Adrenal gland (tissue), 12 donors: ENCODE data around the gene DDX49. TPM values are rescaled to one million over a fixed set of nuclear protein-coding genes. Genes with fewer than 3 reads are reported as not detected.
"Not testable (repeated sequence)": the region's sequence is repeated elsewhere in the genome, so short reads cannot be mapped to it uniquely, and the experiment has no call there.

Experiments
- DNase-seq, 7 donors: peaks; one replicate each; pipeline ENCODE4 v3.0.0-alpha.2; 2019 to 2020
- H3K27ac ChIP-seq, 5 donors: fragments of 200-600 bp; sonication (generic) in 4 of 5; 1 replicate in 3 of 5; 2 replicates in 2 of 5; pipeline versions ENCODE4 v1.5.1 to v1.8.0; 2016 to 2020; ENCODE audit warnings: mild to moderate bottlenecking in 1 of 5
- H3K27me3 ChIP-seq: fragments of 200-600 bp; 2 replicates; pipeline ENCODE4 v1.8.0; 2021
- H3K36me3 ChIP-seq, 2 donors: fragments of 200-600 bp; replicated peaks in 1 of 2; 1 replicate in 1 of 2; 2 replicates in 1 of 2; pipeline versions ENCODE4 v1.5.1 to v1.8.0; 2018 to 2022
- H3K4me1 ChIP-seq, 2 donors: fragments of 200-600 bp; replicated peaks in 1 of 2; 1 replicate in 1 of 2; 2 replicates in 1 of 2; pipeline versions ENCODE4 v1.5.1 to v1.8.0; 2018 to 2021
- H3K4me3 ChIP-seq, 4 donors: fragments of 200-600 bp; sonication (generic) in 3 of 4; one replicate each; pipeline ENCODE4 v1.5.1; 2016 to 2018
- H3K9me3 ChIP-seq, 3 donors: fragments of 200-600 bp; sonication (generic) in 1 of 3; replicated peaks in 1 of 3; 1 replicate in 2 of 3; 2 replicates in 1 of 3; pipeline versions ENCODE4 v1.5.1 to v1.8.0; 2016 to 2021
- POLR2A ChIP-seq, 2 donors: fragments of 450-650 bp; IDR thresholded peaks; one replicate each; pipeline ENCODE4 v1.6.1; 2017; ENCODE audit warnings: antibody characterized with exemption in 2 of 2, mild to moderate bottlenecking in 2 of 2, moderate library complexity in 1 of 2
- WGBS, 4 donors: extraction: QIAGEN DNeasy Blood & Tissue Kit in 2 of 4; methylation state at CpG; one replicate each; pipeline versions ENCODE4 v1.1.5 to v1.1.7; 2013 to 2017; 5-methylcytosine and 5-hydroxymethylcytosine counted together
- intact Hi-C, 2 donors: fragments of 100-400 bp; cut with DNase I; formaldehyde crosslinking; loops; one replicate each; pipeline versions ENCODE4 v1.14.1 to v1.15.0; 2022 to 2023
- polyA plus RNA-seq, 3 donors: library from polyadenylated mRNA; stranded (reverse); fragments of 200-250 nt in 2 of 3; fragments of 350-450 nt in 1 of 3; fragmentation: Illumina TruSeq in 1 of 3; extraction: RNeasy Lipid Tissue Mini Kit (QIAGEN cat#74804) in 1 of 3; gene quantifications; one replicate each; pipeline ENCODE4 v1.2.3, GENCODE V29; 2013 to 2014
- total RNA-seq, 9 donors: library from RNA; depleted of rRNA in 4 of 9; stranded (reverse); fragments of >200 nt in 4 of 9; fragments of 120-200 nt in 1 of 9; fragmentation: NEBNext Ultra II Directional in 1 of 9; extraction: Animal tissue kit (Norgen Biotek cat#: 25700) in 1 of 9; gene quantifications; one replicate each; pipeline versions ENCODE4 v1.1.0 to v1.2.4, GENCODE V29; 2013 to 2023
- TF ChIP-seq, protein P1 (sequence below), 6 experiments: fragments of 450-650 bp in 4 of 6; fragments of 200-600 bp in 2 of 6; sonication (generic) in 1 of 6; IDR thresholded peaks; 1 replicate in 5 of 6; 2 replicates in 1 of 6; pipeline versions ENCODE4 v1.5.1 to v1.8.0; 2016 to 2021; ENCODE audit warnings: antibody characterized with exemption in 6 of 6, mild to moderate bottlenecking in 2 of 6, moderate library complexity in 1 of 6
- donor health status: healthy with polysubstance abuse.
- donor health status: Bipolar disorder and iron deficiency.
- donor health status: DM: yes; HTN: yes; CAD: no.
- donor health status: DM: no; HTN: no; CAD: no.
- donor health status: DM: no; HTN: no; CAD: no.
- donor health status: DM: yes; HTN: yes; CAD: no.

The DDX49 gene
- total and polyA plus RNA-seq, 12 donors = 29.1 to 105 (median 47.7) TPM

DNA sequence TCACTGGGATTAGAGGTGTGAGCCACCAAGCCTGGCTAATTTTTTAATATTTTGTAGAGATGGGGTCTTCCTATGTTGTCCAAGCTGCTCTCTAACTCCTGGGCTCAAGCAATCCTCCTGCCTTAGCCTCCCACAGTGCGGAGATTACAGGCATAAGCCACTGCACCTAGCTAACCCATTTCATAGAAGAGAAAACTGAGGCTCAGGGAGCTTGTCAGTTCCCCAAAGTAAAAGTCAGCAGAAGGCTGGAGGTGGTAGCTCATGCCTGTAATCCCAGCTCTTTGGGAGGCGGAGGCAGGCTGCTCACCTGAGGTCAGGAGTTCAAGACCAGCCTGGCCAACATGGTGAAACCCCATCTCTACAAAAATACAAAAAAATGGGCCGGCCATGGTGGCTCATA lies 30.3 kb downstream of the DDX49 start:
- DNase-seq = no peak
- Histone ChIP-seq H3K27me3 (no peaks in the 10 kb centered on the region), H3K9me3 (no peaks in the 10 kb centered on the region), H3K36me3 (no peaks in the 10 kb centered on the region), H3K4me3 (no peak overlapping the region), H3K27ac (no peak overlapping the region), H3K4me1 (no peaks in the 10 kb centered on the region)
- 76 to 89% (median 84%) methylated on average over 3 of the region's 3 CpGs for WGBS, 4 donors
- TF ChIP-seq, protein P1, sequence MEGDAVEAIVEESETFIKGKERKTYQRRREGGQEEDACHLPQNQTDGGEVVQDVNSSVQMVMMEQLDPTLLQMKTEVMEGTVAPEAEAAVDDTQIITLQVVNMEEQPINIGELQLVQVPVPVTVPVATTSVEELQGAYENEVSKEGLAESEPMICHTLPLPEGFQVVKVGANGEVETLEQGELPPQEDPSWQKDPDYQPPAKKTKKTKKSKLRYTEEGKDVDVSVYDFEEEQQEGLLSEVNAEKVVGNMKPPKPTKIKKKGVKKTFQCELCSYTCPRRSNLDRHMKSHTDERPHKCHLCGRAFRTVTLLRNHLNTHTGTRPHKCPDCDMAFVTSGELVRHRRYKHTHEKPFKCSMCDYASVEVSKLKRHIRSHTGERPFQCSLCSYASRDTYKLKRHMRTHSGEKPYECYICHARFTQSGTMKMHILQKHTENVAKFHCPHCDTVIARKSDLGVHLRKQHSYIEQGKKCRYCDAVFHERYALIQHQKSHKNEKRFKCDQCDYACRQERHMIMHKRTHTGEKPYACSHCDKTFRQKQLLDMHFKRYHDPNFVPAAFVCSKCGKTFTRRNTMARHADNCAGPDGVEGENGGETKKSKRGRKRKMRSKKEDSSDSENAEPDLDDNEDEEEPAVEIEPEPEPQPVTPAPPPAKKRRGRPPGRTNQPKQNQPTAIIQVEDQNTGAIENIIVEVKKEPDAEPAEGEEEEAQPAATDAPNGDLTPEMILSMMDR (IDR thresholded peaks at IDR 0.05) = no peak
- TF ChIP-seq POLR2A (IDR thresholded peaks at IDR 0.05) = no peak
- intact Hi-C loops = no loop called here

DNA sequence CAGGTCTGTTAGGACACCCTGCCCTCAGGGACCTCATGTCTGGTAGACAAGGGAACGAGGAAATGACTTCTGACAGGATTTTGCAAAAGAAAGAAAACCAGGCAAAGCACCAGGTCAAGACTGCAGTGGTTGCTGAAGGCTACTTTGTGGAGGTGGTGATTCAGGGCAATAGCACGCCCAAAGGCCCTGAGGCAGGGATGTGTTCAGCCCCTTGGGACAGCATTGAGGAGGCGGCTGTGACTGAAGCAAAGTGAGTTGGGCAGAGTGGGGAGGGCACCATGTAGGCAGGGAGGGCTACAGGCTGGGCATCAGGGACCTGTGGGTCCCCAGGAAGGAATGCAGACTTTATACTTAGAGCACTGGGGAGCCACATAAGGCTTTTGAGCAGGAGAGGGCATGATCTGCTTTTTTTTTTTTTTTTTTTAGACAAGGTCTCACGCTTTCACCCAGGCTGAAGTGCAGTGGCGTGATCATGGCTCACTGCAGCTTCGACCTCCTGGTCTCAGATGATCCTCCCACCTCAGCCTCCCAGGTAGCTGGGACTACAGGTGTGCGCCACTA lies 32.3 kb downstream of the DDX49 start:
- Histone ChIP-seq H3K27me3 (no peaks in the 10 kb centered on the region), H3K9me3 (no peaks in the 10 kb centered on the region), H3K4me3 (no peak overlapping the region), H3K36me3 (no peaks in the 10 kb centered on the region), H3K27ac (no peak overlapping the region), H3K4me1 (no peaks in the 10 kb centered on the region)
- DNase-seq = no peak
- intact Hi-C loops = no loop called here
- 88 to 92% (median 91%) methylated on average over 7 of the region's 7 CpGs for WGBS, 4 donors
- TF ChIP-seq POLR2A (IDR thresholded peaks at IDR 0.05) = no peak
- TF ChIP-seq, protein P1 (IDR thresholded peaks at IDR 0.05) = no peak

DNA sequence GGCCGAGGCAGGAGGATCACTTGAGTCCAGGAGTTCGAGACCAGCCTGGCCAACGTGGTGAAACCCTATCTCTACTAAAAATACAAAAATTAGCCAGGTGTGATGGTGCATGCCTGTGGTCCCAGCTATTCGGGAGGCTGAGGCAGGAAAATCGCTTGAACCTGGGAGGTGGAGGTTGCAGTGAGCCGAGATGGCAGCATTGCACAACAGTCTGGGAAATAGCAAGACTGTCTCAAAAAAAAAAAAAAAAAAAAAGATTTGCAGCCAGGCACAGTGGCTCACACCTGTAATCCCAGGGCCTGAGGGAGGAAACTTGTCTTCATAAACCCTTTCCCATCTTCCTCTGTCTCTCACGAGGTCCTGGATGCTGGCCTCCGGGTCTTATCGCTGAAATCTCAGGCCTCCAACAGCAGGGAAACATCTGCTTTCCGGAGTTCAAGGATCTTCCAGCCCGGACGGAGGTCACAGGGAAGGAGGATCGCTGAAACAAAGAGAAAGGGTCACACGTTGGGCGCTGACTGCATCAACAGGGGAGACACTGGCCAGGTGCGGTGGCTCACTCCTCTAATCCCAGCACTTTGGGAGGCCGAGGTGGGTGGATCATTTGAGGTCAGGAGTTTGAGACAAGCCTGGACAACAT lies 33.0 kb downstream of the DDX49 start:
- WGBS, 4 donors = 44 to 57% (median 47%) methylated on average over 17 of the region's 17 CpGs
- H3K36me3 ChIP-seq, H3K4me1 ChIP-seq, H3K27me3 ChIP-seq, H3K27ac ChIP-seq, H3K9me3 ChIP-seq, intact Hi-C loops, H3K4me3 ChIP-seq: not testable (repeated sequence)
- DNase-seq = peak in 1 of 7 donors; percentile 64

DNA sequence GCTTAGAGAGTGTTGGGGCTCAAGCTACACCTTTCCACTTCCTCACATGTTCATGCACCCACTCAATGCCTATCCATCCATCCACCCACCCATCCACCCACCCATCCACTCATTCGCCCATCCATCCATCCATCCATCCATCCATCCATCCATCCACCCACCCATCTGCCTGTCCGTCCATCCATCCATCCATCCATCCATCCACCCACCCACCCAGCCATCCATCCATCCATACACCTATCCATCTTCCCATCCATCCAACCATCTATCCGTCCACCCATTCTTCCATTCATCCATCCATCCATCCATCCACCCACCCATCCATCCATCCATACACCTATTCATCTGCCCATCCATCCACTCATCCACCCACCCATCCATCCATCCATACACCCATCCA lies 34.6 kb downstream of the DDX49 start:
- Histone ChIP-seq H3K27me3 (no peaks in the 10 kb centered on the region), H3K9me3 (no peaks in the 10 kb centered on the region), H3K4me3 (no peak overlapping the region), H3K36me3 (no peaks in the 10 kb centered on the region), H3K4me1 (no peaks in the 10 kb centered on the region), H3K27ac (no peak overlapping the region)
- 79 to 92% (median 85%) methylated on average over 3 of the region's 3 CpGs for WGBS, 4 donors
- TF ChIP-seq, protein P1 (IDR thresholded peaks at IDR 0.05) = no peak
- no peak for TF ChIP-seq POLR2A (IDR thresholded peaks at IDR 0.05)
- intact Hi-C loops = no loop called here
- DNase-seq = no peak

DNA sequence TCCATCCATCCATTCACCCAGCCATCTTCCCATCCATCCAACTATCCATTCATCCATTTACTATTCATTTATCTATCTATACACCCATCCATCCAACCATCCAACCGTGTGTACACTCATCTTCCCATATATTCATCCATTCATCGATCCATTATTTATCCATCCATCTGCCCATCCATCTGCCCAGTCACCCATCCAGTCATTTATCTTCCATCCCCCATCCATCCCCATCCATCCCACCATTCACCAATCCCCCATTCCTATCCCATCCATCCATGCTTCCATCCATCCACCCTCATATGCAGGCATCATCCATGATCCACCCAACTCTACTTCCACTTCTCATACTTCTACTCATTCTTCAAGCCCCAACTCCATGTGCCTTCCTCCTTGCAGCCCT lies 35.5 kb downstream of the DDX49 start:
- no peaks in the 10 kb centered on the region for H3K27me3 ChIP-seq
- no peaks in the 10 kb centered on the region for H3K4me1 ChIP-seq
- 96 to 97% (median 96%) methylated on average over 2 of the region's 2 CpGs for WGBS, 4 donors
- intact Hi-C loops = no loop called here
- H3K27ac ChIP-seq = no peak overlapping the region
- no peaks in the 10 kb centered on the region for H3K36me3 ChIP-seq
- H3K9me3 ChIP-seq = no peaks in the 10 kb centered on the region
- no peak overlapping the region for H3K4me3 ChIP-seq
- DNase-seq = no peak
- TF ChIP-seq, protein P1 (IDR thresholded peaks at IDR 0.05) = no peak
- no peak for TF ChIP-seq POLR2A (IDR thresholded peaks at IDR 0.05)
